Fibroblast of villous mesenchyme (primary cell): ENCODE measurements around the gene VPREB3. TPM values are rescaled to one million over a fixed set of nuclear protein-coding genes. Genes with fewer than 3 reads are reported as not detected.

Experiments
- DNase-seq: peaks from one replicate; pipeline ENCODE4 v3.0.0-alpha.2; 2010; ENCODE audit warnings: low read depth
- H3K4me3 ChIP-seq: 2 replicates; pipeline ENCODE4 v1.5.1; 2011; ENCODE audit warnings: low read depth, mild to moderate bottlenecking, low read length
- CTCF ChIP-seq: IDR thresholded peaks from 2 replicates; pipeline ENCODE4 v1.5.1; 2012; ENCODE audit warnings: low read depth, mild to moderate bottlenecking, low read length; ENCODE audit not compliant: insufficient read depth
- total RNA-seq: library from RNA; depleted of rRNA; stranded (reverse); fragments of >200 nt; gene quantifications from 2 replicates; pipeline ENCODE4 v1.2.3, GENCODE V29; 2012

VPREB3 gene
- total RNA-seq, result not detected in 2 replicates

GRCh38 chr22:23754220-23754919 is at the start of gene VPREB3:
Gene VPREB3, minus strand, starts transcription at chr22:23754425. Its CDS starts 62 bp downstream, at chr22:23754363.
- H3K4me3 ChIP-seq, result no peak within 1 kb of the TSS
- TF ChIP-seq CTCF, result no peak
- DNase-seq, result no peak

- no peak overlapping the region for H3K4me3 ChIP-seq
- no peak for DNase-seq
- no peak for TF ChIP-seq CTCF
These were observed 49.0 kb upstream of the VPREB3 start for GRCh38 chr22:23803001-23803819.

GRCh38 chr22:23801886-23802377 is 47.7 kb upstream of the VPREB3 start:
- no peak overlapping the region for H3K4me3 ChIP-seq
- TF ChIP-seq CTCF, result no peak
- DNase-seq, result no peak

- DNase-seq, result no peak
- H3K4me3 ChIP-seq, result no peak overlapping the region
- no peak for TF ChIP-seq CTCF
These were observed 47.1 kb upstream of the VPREB3 start for GRCh38 chr22:23801238-23801821.

- DNase-seq, result no peak
- no peak overlapping the region for H3K4me3 ChIP-seq
- TF ChIP-seq CTCF, result no peak
These were observed 46.3 kb upstream of the VPREB3 start for GRCh38 chr22:23800297-23801237.

GRCh38 chr22:23796461-23796860 is 42.2 kb upstream of the VPREB3 start:
- peak; percentile 96 for DNase-seq
- no peak for TF ChIP-seq CTCF
- no peak overlapping the region for H3K4me3 ChIP-seq
